ENCODE results near the gene VPS13A. TPM values are rescaled to one million over a fixed set of nuclear protein-coding genes. Genes with fewer than 3 reads are reported as not detected.

VPS13A gene
- total and polyA plus RNA-seq, 2 of the 13 experiments (the other 11 are each of a cell fraction or from before 2014, with no cell fraction given): 20.4 to 20.7 TPM

- CTCF ChIA-PET (ENCODE audit: low intra/inter-chr PET ratio, low total read pairs): no interaction called here
- DNase-seq (ENCODE audit: low spot score) (no peak), ATAC-seq (no peak), FAIRE-seq (no peak)
- H3K36me3 ChIP-seq (replicated peaks in 1 of 2; ENCODE audit: control insufficient read depth in 1 of 2, insufficient read depth in 2 of 2, low read length in 2 of 2): no peaks in the 10 kb centered on the region
- H3K27ac ChIP-seq (ENCODE audit: extremely low read length, insufficient read depth, low read length): no peak overlapping the region
- 2% methylated on average over 1 of the region's 1 CpG for WGBS (ENCODE audit: low lambda C conversion rate)
- no peaks in the 10 kb centered on the region for H4K20me1 ChIP-seq (ENCODE audit: insufficient read depth, low read length)
- intact Hi-C loops (cut with micrococcal nuclease; ENCODE audit: unreplicated experiment) (no loop called here), in situ Hi-C loops (cut with HindIII; ENCODE audit: extremely low pct_ligation_motif_present, low pct_unique_long_range_greater_than_20kb) (loop anchor here (25.0 kb wide), 1 partner anchor 350 kb away; no protein-coding TSS in a partner anchor)
- BruUV-seq (replicated peaks): no TSS peak
- TF ChIP-seq ZMYM2 (CRISPR knock-in tag; IDR thresholded peaks at IDR 0.05) (no peak), RBAK (CRISPR knock-in tag; IDR thresholded peaks at IDR 0.05) (no peak), FIP1L1 (IDR thresholded peaks at IDR 0.05; ENCODE audit: borderline replicate concordance, insufficient read depth, low read depth, low read length) (no peak)
- H3K4me1 ChIP-seq (ENCODE audit: insufficient read depth, low read length): no peaks in the 10 kb centered on the region
- no peaks in the 10 kb centered on the region for H3K27me3 ChIP-seq (ENCODE audit: control insufficient read depth in 1 of 2, insufficient read depth in 2 of 2, low read length in 2 of 2)
- H3K4me3 ChIP-seq (replicated peaks in 1 of 3; ENCODE audit: insufficient read depth in 1 of 3, low read depth in 2 of 3, low read length in 3 of 3): no peak overlapping the region
- H3K79me2 ChIP-seq (ENCODE audit: insufficient read depth, low read length): no peaks in the 10 kb centered on the region
- H3K4me2 ChIP-seq (ENCODE audit: low read depth, low read length): no peak overlapping the region
- no peak overlapping the region for H3K9ac ChIP-seq (ENCODE audit: insufficient read depth, low read depth, low read length)
- POLR2A ChIA-PET: no interaction called here
- no peak overlapping the region for H2AFZ ChIP-seq (ENCODE audit: low read length)
- H3K9me3 ChIP-seq (ENCODE audit: low read length): no peaks in the 10 kb centered on the region
Observed at GRCh38 chr9:77161966-77162365, 15.4 kb upstream of the VPS13A start.

DNA sequence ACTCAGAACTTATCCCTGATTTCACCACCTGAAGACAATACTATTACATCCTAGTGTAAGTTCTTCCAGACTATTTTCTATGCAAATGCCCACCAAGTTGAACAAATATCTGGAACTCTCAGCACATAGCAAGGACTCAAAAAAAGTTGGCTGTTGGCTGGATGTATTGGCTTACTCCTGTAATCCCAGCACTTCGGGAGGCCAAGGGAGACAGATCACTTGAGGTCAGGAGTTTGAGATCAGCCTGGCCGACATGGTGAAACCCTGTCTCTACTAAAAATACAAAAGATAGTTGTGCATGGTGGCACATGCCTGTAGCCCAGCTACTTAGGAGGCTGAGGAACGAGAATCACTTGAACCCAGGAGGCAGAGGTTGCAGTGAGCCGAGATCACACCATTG, 15.0 kb upstream of the VPS13A start:
- Histone ChIP-seq H2AFZ (ENCODE audit: low read length) (no peak overlapping the region), H3K9ac (ENCODE audit: insufficient read depth, low read depth, low read length) (no peak overlapping the region), H3K4me1 (ENCODE audit: insufficient read depth, low read length) (no peaks in the 10 kb centered on the region), H3K4me3 (replicated peaks in 1 of 3; ENCODE audit: insufficient read depth in 1 of 3, low read depth in 2 of 3, low read length in 3 of 3) (no peak overlapping the region), H3K4me2 (ENCODE audit: low read depth, low read length) (no peak overlapping the region), H3K27ac (ENCODE audit: extremely low read length, insufficient read depth, low read length) (no peak overlapping the region), H4K20me1 (ENCODE audit: insufficient read depth, low read length) (no peaks in the 10 kb centered on the region), H3K79me2 (ENCODE audit: insufficient read depth, low read length) (no peaks in the 10 kb centered on the region), H3K27me3 (ENCODE audit: control insufficient read depth in 1 of 2, insufficient read depth in 2 of 2, low read length in 2 of 2) (no peaks in the 10 kb centered on the region), H3K9me3 (ENCODE audit: low read length) (no peaks in the 10 kb centered on the region), H3K36me3 (replicated peaks in 1 of 2; ENCODE audit: control insufficient read depth in 1 of 2, insufficient read depth in 2 of 2, low read length in 2 of 2) (no peaks in the 10 kb centered on the region)
- in situ Hi-C loops (cut with HindIII; ENCODE audit: extremely low pct_ligation_motif_present, low pct_unique_long_range_greater_than_20kb) (loop anchor here (25.0 kb wide), 1 partner anchor 350 kb away; no protein-coding TSS in a partner anchor), intact Hi-C loops (cut with micrococcal nuclease; ENCODE audit: unreplicated experiment) (no loop called here)
- TF ChIP-seq DMTF1 (CRISPR knock-in tag; IDR thresholded peaks at IDR 0.05): no peak
- TF ChIP-seq ZFAT (CRISPR knock-in tag; conservative IDR thresholded peaks at IDR 0.05): no peak
- no peak for TF ChIP-seq ZNF577 (CRISPR knock-in tag; IDR thresholded peaks at IDR 0.05; ENCODE audit: borderline replicate concordance, low read depth)
- TF ChIP-seq ARNTL (CRISPR knock-in tag; IDR thresholded peaks at IDR 0.05): no peak
- TF ChIP-seq ZNF280B (CRISPR knock-in tag; IDR thresholded peaks at IDR 0.05; ENCODE audit: borderline replicate concordance): no peak
- no peak for TF ChIP-seq TEAD2 (CRISPR knock-in tag; IDR thresholded peaks at IDR 0.05)
- DNase-seq (ENCODE audit: low spot score): no peak
- ATAC-seq: no peak
- no peak for FAIRE-seq
- POLR2A ChIA-PET: no interaction called here
- CTCF ChIA-PET (ENCODE audit: low intra/inter-chr PET ratio, low total read pairs): no interaction called here
- 43% methylated on average over 4 of the region's 4 CpGs for WGBS (ENCODE audit: low lambda C conversion rate)
- BruUV-seq (replicated peaks): no TSS peak

Measured in HepG2 (cell line).